BE2C (cell line): ENCODE data around the gene DUSP16.

Experiments used
- DNase-seq: peaks from one replicate; pipeline ENCODE4 v3.0.0-alpha.2; 2020
- H3K27me3 ChIP-seq: fragments of 250-450 bp; sonication (Bioruptor Pico); 2 replicates; pipeline ENCODE4 v1.5.1; 2020; ENCODE audit warnings: mild to moderate bottlenecking
- H3K36me3 ChIP-seq: fragments of 250-450 bp; sonication (Bioruptor Pico); 2 replicates; pipeline ENCODE4 v1.5.1; 2020; ENCODE audit warnings: mild to moderate bottlenecking
- H3K4me1 ChIP-seq: fragments of 250-450 bp; sonication (Bioruptor Pico); 2 replicates; pipeline ENCODE4 v1.5.1; 2020
- H3K4me3 ChIP-seq: 2 replicates; pipeline ENCODE4 v1.5.1; 2011; ENCODE audit warnings: low read depth, low read length
- H3K9me3 ChIP-seq: fragments of 250-450 bp; sonication (Bioruptor Pico); 2 replicates; pipeline ENCODE4 v1.5.1; 2020
- CTCF ChIP-seq: IDR thresholded peaks from 2 replicates; pipeline ENCODE4 v1.5.1; 2012; ENCODE audit warnings: mild to moderate bottlenecking, low read depth, low read length

DUSP16 gene

GRCh38 chr12:12441429-12441807, 121.2 kb downstream of the DUSP16 start:
- H3K9me3 ChIP-seq: no peaks in the 10 kb centered on the region
- H3K4me3 ChIP-seq: no peak overlapping the region
- no peak for DNase-seq
- no peaks in the 10 kb centered on the region for H3K36me3 ChIP-seq
- no peak for TF ChIP-seq CTCF
- no peaks in the 10 kb centered on the region for H3K27me3 ChIP-seq
- peaks cover 3% of the 10 kb centered on the region; the same call in 1 of the 2 replicates for H3K4me1 ChIP-seq

- Histone ChIP-seq H3K9me3 (no peaks in the 10 kb centered on the region), H3K4me3 (no peak overlapping the region), H3K4me1 (peaks cover 3% of the 10 kb centered on the region; the same call in 1 of the 2 replicates), H3K27me3 (no peaks in the 10 kb centered on the region), H3K36me3 (no peaks in the 10 kb centered on the region)
- no peak for TF ChIP-seq CTCF
- DNase-seq: no peak
Observed at GRCh38 chr12:12440784-12441428, 121.8 kb downstream of the DUSP16 start.

- no peaks in the 10 kb centered on the region for H3K36me3 ChIP-seq
- TF ChIP-seq CTCF: no peak
- H3K9me3 ChIP-seq: no peaks in the 10 kb centered on the region
- no peak overlapping the region for H3K4me3 ChIP-seq
- DNase-seq: no peak
- no peaks in the 10 kb centered on the region for H3K27me3 ChIP-seq
- H3K4me1 ChIP-seq: peaks cover 3% of the 10 kb centered on the region; the same call in 1 of the 2 replicates
Observed at GRCh38 chr12:12439636-12440035, 123.0 kb downstream of the DUSP16 start.

GRCh38 chr12:12436831-12437345, 125.8 kb downstream of the DUSP16 start:
- TF ChIP-seq CTCF: no peak

GRCh38 chr12:12433203-12433731, 129.4 kb downstream of the DUSP16 start:
- Histone ChIP-seq H3K4me1 (no peaks in the 10 kb centered on the region; the same call in 1 of the 2 replicates), H3K27me3 (no peaks in the 10 kb centered on the region), H3K9me3 (no peaks in the 10 kb centered on the region), H3K4me3 (no peak overlapping the region), H3K36me3 (no peaks in the 10 kb centered on the region)
- no peak for DNase-seq
- TF ChIP-seq CTCF: no peak

More at GRCh38 chr12:12436831-12437345, 125.8 kb downstream of the DUSP16 start:
- no peak for DNase-seq
- Histone ChIP-seq H3K4me3 (no peak overlapping the region), H3K27me3 (no peaks in the 10 kb centered on the region), H3K9me3 (no peaks in the 10 kb centered on the region), H3K36me3 (no peaks in the 10 kb centered on the region), H3K4me1 (no peaks in the 10 kb centered on the region)

GRCh38 chr12:12432364-12432763, 130.3 kb downstream of the DUSP16 start:
- no peaks in the 10 kb centered on the region; the same call in 1 of the 2 replicates for H3K4me1 ChIP-seq
- no peaks in the 10 kb centered on the region for H3K36me3 ChIP-seq
- no peaks in the 10 kb centered on the region for H3K27me3 ChIP-seq
- no peak for DNase-seq
- H3K4me3 ChIP-seq: no peak overlapping the region
- no peaks in the 10 kb centered on the region for H3K9me3 ChIP-seq
- no peak for TF ChIP-seq CTCF
